ENCODE results near the gene NPFFR1. TPM values are rescaled to one million over a fixed set of nuclear protein-coding genes. Genes with fewer than 3 reads are reported as not detected.

NPFFR1 gene
- total RNA-seq, 4 donors from 2014 or later, result 0.16 TPM; not detected in 3

GRCh38 chr10:70284542-70285475, 1.0 kb upstream of the NPFFR1 start:
- no peaks in the 10 kb centered on the region for H3K9me3 ChIP-seq
- no peak overlapping the region for H3K4me3 ChIP-seq
- in situ Hi-C loops (cut with MboI; ENCODE audit: low pct_ligation_motif_present in 1 of 4, low pct_unique_long_range_greater_than_20kb in 1 of 4, low sequenced_read_pairs in 3 of 4) (no loop called here), intact Hi-C loops (cut with DNase I; ENCODE audit: low total_unique reads) (no loop called here)
- peaks cover 62% of the 10 kb centered on the region for H3K27me3 ChIP-seq
- no peak for DNase-seq
- TF ChIP-seq POLR2AphosphoS5 (IDR thresholded peaks at IDR 0.05) (no peak), POLR2A (IDR thresholded peaks at IDR 0.05) (no peak)
- 65 to 67% methylated on average over 4 of the region's 4 CpGs for WGBS, 2 donors (ENCODE audit: low coverage in 1 of 2)
- H3K27ac ChIP-seq, result no peak overlapping the region
- no peaks in the 10 kb centered on the region for H3K36me3 ChIP-seq
- peaks cover 4 to 8% (median 6%) of the 10 kb centered on the region in 4 donors for H3K4me1 ChIP-seq

- 79% methylated on average over 1 of the region's 1 CpG; no CpG with 5 or more reads in 1 of the 2 donors for WGBS, 2 donors (ENCODE audit: low coverage in 1 of 2)
These were observed 746 bp downstream of the NPFFR1 start for GRCh38 chr10:70283071-70283444.

GRCh38 chr10:70281609-70282008, 2.2 kb downstream of the NPFFR1 start:
- DNase-seq, result no peak
- H3K27ac ChIP-seq, result no peak overlapping the region
- no peak overlapping the region for H3K4me3 ChIP-seq
- H3K27me3 ChIP-seq, result peaks cover 59% of the 10 kb centered on the region
- H3K4me1 ChIP-seq, result peaks cover 4 to 8% (median 6%) of the 10 kb centered on the region in 4 donors
- TF ChIP-seq POLR2AphosphoS5 (IDR thresholded peaks at IDR 0.05), result no peak
- TF ChIP-seq EP300 (IDR thresholded peaks at IDR 0.05; ENCODE audit: low read depth), result no peak
- no peak for TF ChIP-seq CTCF (IDR thresholded peaks at IDR 0.05)
- no peak for TF ChIP-seq POLR2A (IDR thresholded peaks at IDR 0.05)
- in situ Hi-C loops (cut with MboI; ENCODE audit: low pct_ligation_motif_present in 1 of 4, low pct_unique_long_range_greater_than_20kb in 1 of 4, low sequenced_read_pairs in 3 of 4) (no loop called here), intact Hi-C loops (cut with DNase I; ENCODE audit: low total_unique reads) (no loop called here)
- H3K9me3 ChIP-seq, result no peaks in the 10 kb centered on the region
- H3K36me3 ChIP-seq, result no peaks in the 10 kb centered on the region
- 76 to 92% methylated on average over 1 of the region's 1 CpG for WGBS, 2 donors (ENCODE audit: low coverage in 1 of 2)

More at GRCh38 chr10:70283071-70283444, 746 bp downstream of the NPFFR1 start:
- H3K4me1 ChIP-seq, result peaks cover 4 to 8% (median 6%) of the 10 kb centered on the region in 4 donors
- H3K27me3 ChIP-seq, result peaks cover 62% of the 10 kb centered on the region
- DNase-seq, result no peak
- H3K27ac ChIP-seq, result no peak overlapping the region
- no peak overlapping the region for H3K4me3 ChIP-seq
- intact Hi-C loops (cut with DNase I; ENCODE audit: low total_unique reads), result no loop called here
- H3K9me3 ChIP-seq, result no peaks in the 10 kb centered on the region
- in situ Hi-C loops (cut with MboI; ENCODE audit: low pct_ligation_motif_present in 1 of 4, low pct_unique_long_range_greater_than_20kb in 1 of 4, low sequenced_read_pairs in 3 of 4), result no loop called here
- TF ChIP-seq EP300 (IDR thresholded peaks at IDR 0.05; ENCODE audit: low read depth) (no peak), POLR2AphosphoS5 (IDR thresholded peaks at IDR 0.05) (no peak), POLR2A (IDR thresholded peaks at IDR 0.05) (no peak), CTCF (IDR thresholded peaks at IDR 0.05) (no peak)
- H3K36me3 ChIP-seq, result no peaks in the 10 kb centered on the region

DNA sequence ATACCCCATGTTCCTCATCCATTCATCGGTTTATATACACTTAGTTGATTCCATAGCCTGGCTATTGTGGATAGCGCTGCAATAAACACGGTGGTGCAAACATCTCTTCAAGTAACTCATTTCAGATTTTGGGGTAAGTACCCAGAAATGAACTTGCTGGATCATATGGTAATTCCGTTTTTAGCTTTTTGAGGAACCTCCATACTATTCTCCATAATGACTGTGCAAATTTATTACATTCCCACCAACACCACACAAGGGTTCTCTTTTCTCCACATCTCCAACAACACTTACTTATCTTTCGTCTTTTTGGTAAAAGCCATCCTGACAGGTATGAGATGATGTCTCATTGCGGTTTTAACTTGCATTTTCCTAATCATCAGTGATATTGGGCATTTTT, 3.7 kb downstream of the NPFFR1 start:
- Histone ChIP-seq H3K36me3 (no peaks in the 10 kb centered on the region), H3K9me3 (no peaks in the 10 kb centered on the region), H3K27me3 (peaks cover 44% of the 10 kb centered on the region), H3K4me3 (no peak overlapping the region), H3K27ac (no peak overlapping the region), H3K4me1 (peaks cover 4 to 8% (median 6%) of the 10 kb centered on the region in 4 donors)
- intact Hi-C loops (cut with DNase I; ENCODE audit: low total_unique reads) (no loop called here), in situ Hi-C loops (cut with MboI; ENCODE audit: low pct_ligation_motif_present in 1 of 4, low pct_unique_long_range_greater_than_20kb in 1 of 4, low sequenced_read_pairs in 3 of 4) (no loop called here)
- WGBS, 2 donors (ENCODE audit: low coverage in 1 of 2), result 88% methylated on average over 5 to 6 of the region's 6 CpGs
- DNase-seq, result no peak
- TF ChIP-seq POLR2A (IDR thresholded peaks at IDR 0.05) (no peak), EP300 (IDR thresholded peaks at IDR 0.05; ENCODE audit: low read depth) (no peak), CTCF (IDR thresholded peaks at IDR 0.05) (no peak), POLR2AphosphoS5 (IDR thresholded peaks at IDR 0.05) (no peak)

Data from transverse colon (tissue), 4 donors.